Breast epithelium (tissue), 3 donors: ENCODE measurements around the gene TPSD1.

Experiments used
- CTCF ChIP-seq, 3 donors: fragments of 450-650 bp; IDR thresholded peaks; one replicate each; pipeline ENCODE4 v1.5.1; 2016 to 2017; ENCODE audit warnings: antibody characterized with exemption in 3 of 3, mild to moderate bottlenecking in 3 of 3, moderate library complexity in 3 of 3
- POLR2A ChIP-seq: fragments of 450-650 bp; IDR thresholded peaks from one replicate; pipeline ENCODE4 v1.6.1; 2016; ENCODE audit warnings: antibody characterized with exemption, mild to moderate bottlenecking, moderate library complexity

DNA sequence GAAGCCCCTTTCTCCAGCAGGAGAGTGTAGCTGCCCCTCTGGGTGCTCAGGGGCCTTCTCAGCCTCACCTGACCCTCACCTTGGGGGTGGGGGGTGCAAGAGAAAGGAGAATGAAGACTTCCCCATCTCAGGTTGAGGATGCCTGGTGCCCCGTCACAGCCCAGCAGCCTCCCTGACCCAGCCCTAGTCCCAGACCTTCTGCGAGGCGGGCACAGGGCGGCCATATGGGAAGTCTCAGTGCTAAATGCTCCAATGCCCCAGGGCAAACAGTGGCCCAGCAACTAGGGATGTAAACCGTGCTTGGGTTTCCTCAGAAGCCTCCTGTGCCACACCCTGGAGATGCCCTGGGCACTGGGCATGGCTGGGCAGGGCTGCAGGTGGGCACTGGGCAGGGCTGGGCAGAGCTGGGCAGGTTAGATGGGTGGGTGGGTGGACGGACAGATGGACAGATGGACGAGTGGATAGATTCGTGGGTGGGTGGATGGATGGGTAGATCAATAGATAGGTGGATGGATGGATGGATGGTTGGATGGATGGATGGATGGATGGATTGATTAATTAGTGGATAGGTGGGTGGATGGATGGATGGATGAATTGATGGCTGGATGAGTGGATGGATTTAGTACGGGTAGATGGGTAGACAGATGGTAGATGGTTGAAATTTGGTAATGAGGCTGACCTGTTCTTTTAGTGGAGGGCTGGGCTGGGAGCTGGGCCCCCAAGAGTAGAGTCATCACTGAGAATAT, 16.8 kb downstream of the TPSD1 start:
- TF ChIP-seq CTCF (IDR thresholded peaks at IDR 0.05) (no peak), POLR2A (no peak)
